Skin epidermis (tissue), 12 donors: ENCODE measurements around the gene ETS1.

Experiments used
- H3K27ac ChIP-seq, 21 experiments: fragments of 200-600 bp; sonication (generic) in 11 of 21; one replicate each; pipeline ENCODE4 v1.5.0; 2020; ENCODE audit warnings: mild to moderate bottlenecking in 3 of 21, inconsistent platforms in 2 of 21, moderate library complexity in 2 of 21
- H3K4me3 ChIP-seq, 7 experiments: fragments of 200-600 bp; sonication (generic) in 2 of 7; one replicate each; pipeline ENCODE4 v1.5.0; 2020; ENCODE audit warnings: inconsistent platforms in 2 of 7, mild to moderate bottlenecking in 2 of 7, moderate library complexity in 1 of 7

Gene ETS1

DNA sequence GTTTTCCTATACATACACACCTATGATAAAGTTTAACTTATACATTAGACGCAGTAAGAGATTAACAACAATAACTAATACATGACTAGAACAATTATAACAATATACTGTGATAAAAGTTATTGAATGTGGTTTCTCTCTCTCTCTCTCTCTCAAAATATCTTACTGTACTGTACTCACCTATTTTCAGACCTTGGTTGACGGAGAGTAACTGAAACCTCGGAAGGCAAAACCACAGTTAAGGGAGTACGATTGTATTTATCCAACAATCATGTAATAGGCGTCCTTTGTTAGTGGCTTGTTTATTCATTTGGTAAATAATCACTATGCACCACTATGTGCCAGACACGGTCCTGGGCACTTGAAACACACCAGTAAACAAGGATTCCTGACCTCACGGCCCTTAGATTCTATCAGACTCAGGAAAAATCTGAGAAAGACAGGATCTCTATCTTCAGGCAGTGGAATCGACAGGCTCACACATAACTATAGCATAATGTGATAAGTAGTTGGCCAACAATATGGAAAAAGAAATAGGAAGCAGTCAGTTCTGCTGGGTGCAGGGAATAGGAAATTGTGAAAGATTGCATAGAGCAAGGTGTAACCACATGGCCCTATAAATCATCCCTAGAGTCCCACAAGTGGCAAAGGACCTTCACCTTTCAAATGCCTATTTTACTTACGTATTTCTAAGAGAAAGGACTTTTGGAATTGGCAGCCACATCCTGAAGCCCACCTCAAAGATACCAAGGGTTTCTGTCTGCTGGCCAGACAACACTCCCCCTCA is 12.0 kb downstream of the ETS1 start:
- Histone ChIP-seq H3K27ac (peak overlapping the region in 2 of 21 experiments; percentile 12 to 60), H3K4me3 (no peak overlapping the region)

DNA sequence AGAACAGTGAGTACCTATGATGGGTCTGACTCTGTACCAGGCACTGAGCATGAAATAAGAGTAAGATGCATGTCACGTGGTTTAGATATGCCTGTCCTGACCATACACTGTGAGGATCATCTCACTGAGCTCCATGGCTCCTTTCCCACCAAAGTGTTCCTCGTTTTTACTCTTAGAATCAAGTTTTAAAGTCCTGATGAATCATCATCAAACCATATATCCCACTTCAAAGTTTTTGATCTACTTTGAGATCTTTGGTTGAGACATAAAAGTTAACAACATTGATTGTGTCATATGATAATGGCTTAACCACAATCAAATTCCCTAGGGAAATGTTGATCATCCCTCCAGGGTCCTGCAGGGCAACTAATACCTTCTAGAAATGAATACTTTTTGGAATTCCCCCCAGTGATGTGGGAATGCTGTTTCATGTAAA is 12.8 kb downstream of the ETS1 start:
- no peak overlapping the region for H3K27ac ChIP-seq

DNA sequence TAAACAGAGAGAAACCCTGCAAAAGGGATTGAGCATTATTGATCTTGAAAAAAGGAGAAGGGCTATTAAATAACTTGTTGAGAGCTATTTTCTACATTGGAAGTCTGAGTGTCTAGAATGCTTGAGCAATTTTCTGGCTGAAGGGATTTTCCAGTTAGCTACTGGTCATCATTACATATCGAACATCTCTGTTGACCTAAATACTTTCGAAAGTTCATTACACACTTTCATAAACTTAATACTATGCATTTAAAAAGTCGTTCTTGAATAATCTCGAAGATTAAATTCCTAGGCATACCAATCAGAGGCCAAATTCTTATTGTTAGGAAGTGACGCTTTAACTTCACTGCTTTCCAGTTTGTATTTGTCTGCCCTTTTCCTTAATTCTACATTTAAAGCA is 13.7 kb downstream of the ETS1 start:
- Histone ChIP-seq H3K27ac (no peak overlapping the region), H3K4me3 (no peak overlapping the region)

More for the DNA sequence above, 12.8 kb downstream of the ETS1 start:
- no peak overlapping the region for H3K4me3 ChIP-seq

DNA sequence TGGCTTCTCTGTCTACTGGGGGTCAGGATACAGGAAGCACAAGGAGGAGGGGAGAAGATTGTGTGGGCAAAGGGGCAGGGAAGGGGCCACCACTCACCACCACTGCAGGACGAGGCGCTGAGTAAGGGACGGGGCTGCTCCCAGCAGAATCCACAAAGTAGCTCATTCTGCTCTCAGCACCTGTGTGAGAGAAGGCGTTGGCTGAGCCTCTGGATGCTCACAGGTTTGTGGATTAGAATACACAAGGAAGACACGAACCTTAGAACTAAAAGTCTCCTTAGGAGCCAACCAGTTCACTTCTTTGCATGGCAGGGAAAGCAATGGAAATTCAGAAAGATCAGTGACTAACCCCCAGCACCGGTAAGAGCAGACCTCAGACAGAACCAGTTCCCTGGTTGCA is 14.4 kb downstream of the ETS1 start:
- no peak overlapping the region for H3K27ac ChIP-seq
- H3K4me3 ChIP-seq: no peak overlapping the region

DNA sequence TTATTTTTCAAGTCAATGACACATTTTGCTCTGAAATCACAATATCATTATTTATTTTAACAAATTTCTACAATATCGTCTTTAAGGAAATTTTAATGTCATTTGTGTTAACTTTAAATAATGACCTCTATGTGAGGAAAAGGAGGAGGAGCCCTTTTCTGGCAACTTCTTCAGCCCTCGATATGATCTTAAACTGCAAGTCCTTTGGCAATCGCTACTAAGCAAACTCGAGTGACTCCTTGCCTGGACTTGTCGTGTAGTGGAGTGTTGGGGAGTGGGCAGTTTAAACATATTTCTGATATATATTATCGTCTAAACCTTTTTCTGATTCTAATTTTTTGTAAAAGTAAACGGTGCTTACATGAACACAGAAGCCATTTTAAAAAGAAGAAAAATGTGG is 16.7 kb downstream of the ETS1 start:
- Histone ChIP-seq H3K4me3 (no peak overlapping the region), H3K27ac (no peak overlapping the region)

GRCh38 chr11:128569291-128569690 is 18.1 kb downstream of the ETS1 start:
- no peak overlapping the region for H3K4me3 ChIP-seq
- peak overlapping the region in 1 of 21 experiments; percentile 50 for H3K27ac ChIP-seq

DNA sequence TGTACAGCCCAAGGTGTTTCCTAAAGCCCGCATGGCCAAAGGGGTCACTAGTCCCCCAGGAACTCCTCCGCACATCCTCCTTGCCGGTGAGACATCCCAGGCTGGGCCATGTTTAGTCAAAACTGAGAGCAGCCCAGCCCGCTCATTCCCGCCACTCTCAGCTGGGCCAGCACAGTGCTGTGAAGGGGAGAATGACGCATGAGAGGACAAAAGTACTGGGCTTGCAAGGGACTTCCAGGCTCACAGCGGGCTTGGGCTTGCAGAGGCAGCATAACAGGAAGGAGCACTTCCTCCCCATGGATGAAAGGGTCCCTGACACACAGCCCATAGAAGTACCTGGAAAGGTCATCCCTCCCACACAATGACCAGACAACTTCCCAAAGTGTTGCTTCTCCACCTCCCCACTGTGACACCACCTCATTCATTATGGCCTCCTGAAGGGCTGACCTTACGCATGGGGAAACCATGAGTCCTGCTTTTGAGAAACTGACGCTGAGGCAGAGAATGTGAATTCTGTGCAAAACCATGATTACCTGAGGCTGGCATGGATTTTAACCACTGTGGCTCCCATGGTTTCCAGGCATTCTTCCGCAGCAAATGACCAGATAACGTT is 19.1 kb downstream of the ETS1 start:
- Histone ChIP-seq H3K27ac (peak overlapping the region in 4 of 21 experiments; percentile 27 to 50 (median 32)), H3K4me3 (no peak overlapping the region)

DNA sequence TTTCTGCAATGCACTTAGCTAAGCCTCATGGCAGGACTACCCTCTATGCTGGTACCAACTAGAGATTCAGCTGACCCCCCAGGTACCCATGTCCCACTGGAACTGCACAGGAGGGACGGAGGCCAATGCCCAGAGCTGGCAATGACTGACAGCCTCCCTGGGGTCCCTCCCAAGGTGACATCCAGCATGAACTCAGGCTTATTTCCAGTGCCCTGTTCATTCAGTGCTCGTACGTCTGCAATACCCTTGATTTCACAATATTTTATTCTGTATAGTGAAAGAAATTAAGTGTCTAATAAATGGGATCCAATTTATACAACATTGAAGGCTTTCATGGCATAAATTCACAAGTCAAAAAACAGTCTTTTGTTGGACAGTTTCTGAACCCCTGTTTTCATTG is 20.2 kb downstream of the ETS1 start:
- H3K4me3 ChIP-seq: no peak overlapping the region
- H3K27ac ChIP-seq: peak overlapping the region in 1 of 21 experiments; percentile 42

DNA sequence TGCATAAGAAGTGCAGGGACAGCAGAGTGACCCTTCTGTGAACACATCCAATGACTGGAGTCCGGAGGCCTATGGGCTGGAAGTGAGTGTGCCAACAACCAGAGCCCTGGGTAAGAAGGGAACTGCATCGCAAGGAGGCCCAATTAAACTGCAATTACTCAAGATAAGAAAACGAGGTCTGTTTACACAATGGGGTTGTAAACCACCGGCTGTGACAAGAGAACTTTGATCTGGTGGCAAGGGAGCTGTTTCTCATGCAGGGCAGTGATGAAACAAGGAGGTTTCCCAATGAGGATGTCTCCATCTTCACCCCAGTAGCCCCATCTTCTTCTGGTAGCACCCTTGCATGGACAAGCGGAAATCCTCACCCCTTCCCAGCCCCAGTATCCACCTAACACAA is 21.5 kb downstream of the ETS1 start:
- H3K27ac ChIP-seq: no peak overlapping the region
- H3K4me3 ChIP-seq: no peak overlapping the region

DNA sequence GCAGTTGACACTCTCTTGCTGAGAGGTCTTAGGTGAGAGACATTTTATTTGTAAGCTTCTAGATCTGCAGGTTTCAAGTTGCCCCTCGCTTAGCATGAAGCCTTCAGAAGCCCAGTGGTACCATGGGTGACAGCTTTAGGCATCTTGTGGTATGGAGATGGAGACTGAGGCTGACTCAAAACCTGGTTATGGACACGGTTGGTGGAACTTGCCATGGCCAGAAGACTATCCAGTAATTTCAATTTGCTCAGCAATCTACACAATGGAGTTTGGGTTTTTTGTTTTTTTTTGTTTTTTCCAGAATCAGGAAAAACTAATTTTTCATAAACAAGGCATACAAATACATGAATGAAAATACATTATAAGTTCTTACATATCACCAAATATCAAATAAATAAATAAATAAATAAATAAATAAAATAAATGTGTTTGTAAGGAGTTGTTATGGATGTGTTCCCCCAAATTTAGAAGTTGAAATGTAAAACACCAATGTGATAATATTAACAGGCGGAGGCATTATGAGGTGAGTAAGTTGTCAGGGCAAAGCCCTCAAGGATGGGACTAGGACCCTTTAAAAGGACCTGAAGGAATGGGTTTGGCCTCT is 22.6 kb downstream of the ETS1 start:
- no peak overlapping the region for H3K27ac ChIP-seq
- no peak overlapping the region for H3K4me3 ChIP-seq

GRCh38 chr11:128563942-128564641 is 23.3 kb downstream of the ETS1 start:
- no peak overlapping the region for H3K27ac ChIP-seq
- H3K4me3 ChIP-seq: no peak overlapping the region

- no peak overlapping the region for H3K27ac ChIP-seq
- no peak overlapping the region for H3K4me3 ChIP-seq
Measured at GRCh38 chr11:128563308-128563707, 24.1 kb downstream of the ETS1 start.

DNA sequence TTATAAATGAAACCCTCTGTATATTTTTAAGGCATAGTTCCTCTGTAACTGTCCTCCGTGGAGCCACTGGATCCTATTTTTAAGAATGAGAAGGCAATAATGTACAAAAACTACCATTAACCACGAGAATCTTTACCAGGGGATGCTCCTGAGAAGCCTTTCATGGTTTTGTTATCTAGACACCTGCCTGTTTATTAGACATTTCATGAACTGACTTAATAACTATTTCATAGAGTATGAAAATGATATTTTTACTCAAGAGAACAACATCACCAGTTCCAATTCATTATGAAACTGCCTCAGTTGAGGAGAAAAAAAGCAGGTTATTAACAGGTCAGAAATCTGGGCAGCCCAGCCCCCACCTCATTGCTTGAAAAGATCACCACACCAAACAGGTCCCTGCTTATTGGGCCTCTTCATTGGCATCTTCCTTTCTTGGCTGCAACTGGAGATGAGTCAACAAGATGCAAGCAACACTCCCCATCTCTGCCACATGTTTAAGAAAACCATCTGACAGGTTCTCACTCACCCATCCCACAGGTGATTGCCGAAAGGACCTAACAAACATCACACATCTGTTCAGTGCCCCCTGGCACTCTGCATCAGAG is 27.8 kb downstream of the ETS1 start:
- Histone ChIP-seq H3K27ac (no peak overlapping the region), H3K4me3 (no peak overlapping the region)

DNA sequence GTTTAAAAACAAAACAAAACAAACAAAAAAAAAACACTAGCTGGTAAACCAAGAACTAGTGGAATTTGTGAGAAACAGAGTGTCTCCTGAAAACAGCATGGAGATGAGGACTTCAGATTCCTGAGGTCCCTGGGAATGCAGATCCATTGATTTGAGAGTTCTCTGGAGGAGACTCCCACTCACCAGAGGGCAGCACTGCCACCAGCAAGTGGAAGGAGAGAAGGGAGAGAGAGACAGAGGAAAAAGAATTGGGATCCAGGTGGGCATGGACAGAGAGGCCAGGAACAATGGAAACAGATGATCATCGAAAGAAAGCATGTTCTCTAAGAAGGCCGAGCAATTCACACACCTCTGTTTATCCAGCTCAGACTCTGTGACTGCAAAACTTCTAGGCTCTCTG is 31.8 kb downstream of the ETS1 start:
- no peak overlapping the region for H3K4me3 ChIP-seq
- H3K27ac ChIP-seq: peak overlapping the region in 1 of 21 experiments; percentile 32

DNA sequence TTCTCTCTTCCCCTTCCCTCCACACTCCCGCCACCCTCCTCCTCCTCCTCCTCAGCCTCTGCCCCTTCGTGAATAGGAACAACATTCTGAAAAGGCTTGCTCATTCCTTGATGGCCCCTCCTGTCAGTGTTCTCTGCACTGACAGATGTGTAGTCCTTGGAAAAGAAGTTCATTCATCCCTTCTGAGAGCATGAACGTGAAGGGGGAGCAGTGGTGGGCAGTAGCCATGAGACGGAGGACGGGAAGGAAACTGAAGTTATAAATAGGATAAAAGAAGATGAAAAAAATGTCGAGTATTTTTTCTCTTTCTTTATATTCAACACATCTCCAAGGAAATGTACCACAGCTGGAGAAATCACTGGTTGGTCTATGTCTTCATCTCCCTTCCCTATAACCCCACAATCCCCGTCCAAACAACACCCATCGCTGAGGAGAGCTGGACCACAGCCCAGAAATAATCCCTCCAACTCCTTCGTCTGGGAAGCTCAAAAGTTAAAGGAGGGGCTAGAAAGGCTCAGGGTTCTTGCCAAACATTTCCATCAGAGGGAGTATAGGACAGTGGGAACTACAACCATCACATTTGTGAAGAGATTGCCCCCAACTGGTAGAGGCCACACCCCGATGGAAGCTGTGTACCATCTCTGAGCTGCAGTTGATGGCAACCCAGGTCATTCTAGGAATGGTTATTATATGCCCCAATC is 33.5 kb downstream of the ETS1 start:
- peak overlapping the region in 9 of 21 experiments; percentile 18 to 80 (median 60) for H3K27ac ChIP-seq
- no peak overlapping the region for H3K4me3 ChIP-seq

DNA sequence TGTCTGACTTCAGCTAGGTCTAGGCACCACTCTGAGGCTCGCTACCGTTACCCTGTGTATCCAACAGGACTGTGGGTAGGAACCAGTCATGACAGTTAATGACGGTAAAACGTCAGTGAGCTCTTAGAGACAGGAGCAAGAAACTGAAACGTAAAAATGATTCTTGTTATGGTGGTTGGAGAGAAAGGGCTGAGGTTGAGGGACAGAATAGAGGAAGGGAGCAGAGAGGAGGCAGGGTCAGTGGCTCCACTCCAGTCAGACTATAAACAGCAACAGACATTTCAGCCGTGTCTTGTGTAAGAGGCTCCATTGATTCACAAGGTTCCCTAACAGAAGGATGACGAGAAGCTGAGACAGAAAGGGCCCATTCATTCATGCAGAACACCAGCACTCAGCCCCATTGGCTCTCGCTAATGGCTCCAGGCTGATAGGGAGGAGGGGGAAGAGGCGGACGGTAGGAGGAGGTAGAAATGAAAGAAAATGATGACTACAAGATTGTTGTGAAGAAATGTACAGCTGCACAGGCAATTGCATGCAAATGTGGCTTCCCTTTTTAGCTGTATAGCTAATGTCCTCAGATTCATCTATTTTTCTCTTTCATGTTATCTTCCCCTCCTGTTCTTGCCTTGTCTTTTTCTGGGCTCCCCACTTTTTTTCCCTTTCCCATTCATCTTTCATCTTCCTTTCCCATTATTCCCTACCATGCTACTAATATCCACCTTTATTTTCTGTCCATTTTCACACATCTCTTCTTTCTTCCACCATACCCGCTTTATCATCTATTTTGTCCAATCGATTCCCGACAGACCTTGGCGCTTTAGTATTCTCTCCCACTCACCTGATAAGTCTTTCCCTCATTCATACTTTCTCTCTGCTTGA is 34.3 kb downstream of the ETS1 start:
- Histone ChIP-seq H3K27ac (peak overlapping the region in 11 of 21 experiments; percentile 11 to 80 (median 57)), H3K4me3 (no peak overlapping the region)

GRCh38 chr11:128551611-128552335 is 35.6 kb downstream of the ETS1 start:
- Histone ChIP-seq H3K4me3 (no peak overlapping the region), H3K27ac (peak overlapping the region in 7 of 21 experiments; percentile 51 to 80 (median 62))

- Histone ChIP-seq H3K4me3 (no peak overlapping the region), H3K27ac (peak overlapping the region in 7 of 21 experiments; percentile 18 to 80 (median 57))
Measured at GRCh38 chr11:128551058-128551457, 36.3 kb downstream of the ETS1 start.
